ENCODE data around the gene IKZF4. TPM values are rescaled to one million over a fixed set of nuclear protein-coding genes. Genes with fewer than 3 reads are reported as not detected.
A peak's percentile ranks its signal among the peaks of the same experiment; 100 is the strongest.

IKZF4 gene
- 13.6 to 14.9 TPM (median 14.8 TPM) in 3 replicates for total RNA-seq (2021)
- percentile 62 among the genes with signal in this experiment for Bru-seq, nascent RNA
- long read RNA-seq, experiment 1, full-length matches to known transcripts: 6 of 28 reads
- long read RNA-seq, experiment 1, partial matches to known transcripts: 0 of 28 reads
- long read RNA-seq, experiment 1, other reads (novel, unspliced or antisense): 22 of 28 reads
- long read RNA-seq, experiment 2, partial matches to known transcripts: 0 of 12 reads
- long read RNA-seq, experiment 2, other reads (novel, unspliced or antisense): 10 of 12 reads
- long read RNA-seq, experiment 3, partial matches to known transcripts: 0 of 4 reads
- long read RNA-seq, experiment 3, other reads (novel, unspliced or antisense): 4 of 4 reads

- ChIA-PET CTCF (interaction anchor here (0.5 to 4.0 kb wide), 10 partner anchors 9 to 1472 kb away, joined by 3 to 32 read pairs (median 4); partner anchors contain the start of genes RAB5B and SUOX), POLR2A (interaction anchor here (1.3 to 2.3 kb wide), 2 partner anchors 13 to 46 kb away, joined by 5 to 21 read pairs; partner anchors contain the start of gene RAB5B)
- no peaks in the 10 kb centered on the region for H3K27me3 Mint-ChIP-seq (ENCODE audit: low read depth)
- ATAC-seq (peak; percentile 91), DNase-seq (ENCODE audit: low spot score) (peak; percentile 72)
- H3K36me3 Mint-ChIP-seq: peaks cover 11% of the 10 kb centered on the region
- peak within 1 kb of the TSS; percentile 89 for H3K4me3 Mint-ChIP-seq
- H3K27ac Mint-ChIP-seq: peak within 1 kb of the TSS; percentile 95
- TF ChIP-seq HMGA2 (CRISPR knock-in tag; IDR thresholded peaks at IDR 0.05) (no peak), RELA (CRISPR knock-in tag; IDR thresholded peaks at IDR 0.05; ENCODE audit: borderline replicate concordance) (no peak), NFATC4 (CRISPR knock-in tag; IDR thresholded peaks at IDR 0.05) (no peak), PRDM15 (CRISPR knock-in tag; IDR thresholded peaks at IDR 0.05) (no peak), ZNF263 (CRISPR knock-in tag; IDR thresholded peaks at IDR 0.05; ENCODE audit: low read depth) (no peak), CTCF (IDR thresholded peaks at IDR 0.05) (no peak), FOXK1 (CRISPR knock-in tag; IDR thresholded peaks at IDR 0.05) (no peak), TEAD1 (CRISPR knock-in tag; IDR thresholded peaks at IDR 0.05) (no peak), ESRRA (CRISPR knock-in tag; IDR thresholded peaks at IDR 0.05; ENCODE audit: borderline replicate concordance) (no peak), NR2C2 (CRISPR knock-in tag; IDR thresholded peaks at IDR 0.05) (no peak), MLX (CRISPR knock-in tag; IDR thresholded peaks at IDR 0.05) (no peak)
- TF ChIP-seq, protein P1, sequence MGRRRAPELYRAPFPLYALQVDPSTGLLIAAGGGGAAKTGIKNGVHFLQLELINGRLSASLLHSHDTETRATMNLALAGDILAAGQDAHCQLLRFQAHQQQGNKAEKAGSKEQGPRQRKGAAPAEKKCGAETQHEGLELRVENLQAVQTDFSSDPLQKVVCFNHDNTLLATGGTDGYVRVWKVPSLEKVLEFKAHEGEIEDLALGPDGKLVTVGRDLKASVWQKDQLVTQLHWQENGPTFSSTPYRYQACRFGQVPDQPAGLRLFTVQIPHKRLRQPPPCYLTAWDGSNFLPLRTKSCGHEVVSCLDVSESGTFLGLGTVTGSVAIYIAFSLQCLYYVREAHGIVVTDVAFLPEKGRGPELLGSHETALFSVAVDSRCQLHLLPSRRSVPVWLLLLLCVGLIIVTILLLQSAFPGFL (CRISPR knock-in tag; IDR thresholded peaks at IDR 0.05; ENCODE audit: borderline replicate concordance): no peak
- TF ChIP-seq, protein P2, sequence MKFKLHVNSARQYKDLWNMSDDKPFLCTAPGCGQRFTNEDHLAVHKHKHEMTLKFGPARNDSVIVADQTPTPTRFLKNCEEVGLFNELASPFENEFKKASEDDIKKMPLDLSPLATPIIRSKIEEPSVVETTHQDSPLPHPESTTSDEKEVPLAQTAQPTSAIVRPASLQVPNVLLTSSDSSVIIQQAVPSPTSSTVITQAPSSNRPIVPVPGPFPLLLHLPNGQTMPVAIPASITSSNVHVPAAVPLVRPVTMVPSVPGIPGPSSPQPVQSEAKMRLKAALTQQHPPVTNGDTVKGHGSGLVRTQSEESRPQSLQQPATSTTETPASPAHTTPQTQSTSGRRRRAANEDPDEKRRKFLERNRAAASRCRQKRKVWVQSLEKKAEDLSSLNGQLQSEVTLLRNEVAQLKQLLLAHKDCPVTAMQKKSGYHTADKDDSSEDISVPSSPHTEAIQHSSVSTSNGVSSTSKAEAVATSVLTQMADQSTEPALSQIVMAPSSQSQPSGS (CRISPR knock-in tag; IDR thresholded peaks at IDR 0.05; ENCODE audit: borderline replicate concordance, low read depth): no peak
- no peaks in the 10 kb centered on the region for H3K9me3 Mint-ChIP-seq
- H3K4me1 Mint-ChIP-seq: peaks cover 29% of the 10 kb centered on the region
Measured at GRCh38 chr12:56020423-56021184, at the start of gene IKZF4. Gene IKZF4 (plus strand): TSS chr12:56021043. CDS start chr12:56021494, 451 bp downstream.

- H3K27me3 Mint-ChIP-seq (ENCODE audit: low read depth): no peaks in the 10 kb centered on the region
- CTCF ChIA-PET: no interaction called here
- POLR2A ChIA-PET: no interaction called here
- H3K4me3 Mint-ChIP-seq: no peak overlapping the region
- ATAC-seq (no peak), DNase-seq (ENCODE audit: low spot score) (no peak)
- peak overlapping the region; percentile 92 for H3K27ac Mint-ChIP-seq
- H3K4me1 Mint-ChIP-seq: peaks cover 10% of the 10 kb centered on the region
- H3K36me3 Mint-ChIP-seq: peaks cover 31% of the 10 kb centered on the region
- H3K9me3 Mint-ChIP-seq: no peaks in the 10 kb centered on the region
- TF ChIP-seq NR2C2 (CRISPR knock-in tag; IDR thresholded peaks at IDR 0.05): no peak
- TF ChIP-seq, protein P3, sequence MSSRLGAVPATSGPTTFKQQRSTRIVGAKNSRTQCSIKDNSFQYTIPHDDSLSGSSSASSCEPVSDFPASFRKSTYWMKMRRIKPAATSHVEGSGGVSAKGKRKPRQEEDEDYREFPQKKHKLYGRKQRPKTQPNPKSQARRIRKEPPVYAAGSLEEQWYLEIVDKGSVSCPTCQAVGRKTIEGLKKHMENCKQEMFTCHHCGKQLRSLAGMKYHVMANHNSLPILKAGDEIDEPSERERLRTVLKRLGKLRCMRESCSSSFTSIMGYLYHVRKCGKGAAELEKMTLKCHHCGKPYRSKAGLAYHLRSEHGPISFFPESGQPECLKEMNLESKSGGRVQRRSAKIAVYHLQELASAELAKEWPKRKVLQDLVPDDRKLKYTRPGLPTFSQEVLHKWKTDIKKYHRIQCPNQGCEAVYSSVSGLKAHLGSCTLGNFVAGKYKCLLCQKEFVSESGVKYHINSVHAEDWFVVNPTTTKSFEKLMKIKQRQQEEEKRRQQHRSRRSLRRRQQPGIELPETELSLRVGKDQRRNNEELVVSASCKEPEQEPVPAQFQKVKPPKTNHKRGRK (CRISPR knock-in tag; IDR thresholded peaks at IDR 0.05; ENCODE audit: borderline replicate concordance): no peak
- TF ChIP-seq, protein P4, sequence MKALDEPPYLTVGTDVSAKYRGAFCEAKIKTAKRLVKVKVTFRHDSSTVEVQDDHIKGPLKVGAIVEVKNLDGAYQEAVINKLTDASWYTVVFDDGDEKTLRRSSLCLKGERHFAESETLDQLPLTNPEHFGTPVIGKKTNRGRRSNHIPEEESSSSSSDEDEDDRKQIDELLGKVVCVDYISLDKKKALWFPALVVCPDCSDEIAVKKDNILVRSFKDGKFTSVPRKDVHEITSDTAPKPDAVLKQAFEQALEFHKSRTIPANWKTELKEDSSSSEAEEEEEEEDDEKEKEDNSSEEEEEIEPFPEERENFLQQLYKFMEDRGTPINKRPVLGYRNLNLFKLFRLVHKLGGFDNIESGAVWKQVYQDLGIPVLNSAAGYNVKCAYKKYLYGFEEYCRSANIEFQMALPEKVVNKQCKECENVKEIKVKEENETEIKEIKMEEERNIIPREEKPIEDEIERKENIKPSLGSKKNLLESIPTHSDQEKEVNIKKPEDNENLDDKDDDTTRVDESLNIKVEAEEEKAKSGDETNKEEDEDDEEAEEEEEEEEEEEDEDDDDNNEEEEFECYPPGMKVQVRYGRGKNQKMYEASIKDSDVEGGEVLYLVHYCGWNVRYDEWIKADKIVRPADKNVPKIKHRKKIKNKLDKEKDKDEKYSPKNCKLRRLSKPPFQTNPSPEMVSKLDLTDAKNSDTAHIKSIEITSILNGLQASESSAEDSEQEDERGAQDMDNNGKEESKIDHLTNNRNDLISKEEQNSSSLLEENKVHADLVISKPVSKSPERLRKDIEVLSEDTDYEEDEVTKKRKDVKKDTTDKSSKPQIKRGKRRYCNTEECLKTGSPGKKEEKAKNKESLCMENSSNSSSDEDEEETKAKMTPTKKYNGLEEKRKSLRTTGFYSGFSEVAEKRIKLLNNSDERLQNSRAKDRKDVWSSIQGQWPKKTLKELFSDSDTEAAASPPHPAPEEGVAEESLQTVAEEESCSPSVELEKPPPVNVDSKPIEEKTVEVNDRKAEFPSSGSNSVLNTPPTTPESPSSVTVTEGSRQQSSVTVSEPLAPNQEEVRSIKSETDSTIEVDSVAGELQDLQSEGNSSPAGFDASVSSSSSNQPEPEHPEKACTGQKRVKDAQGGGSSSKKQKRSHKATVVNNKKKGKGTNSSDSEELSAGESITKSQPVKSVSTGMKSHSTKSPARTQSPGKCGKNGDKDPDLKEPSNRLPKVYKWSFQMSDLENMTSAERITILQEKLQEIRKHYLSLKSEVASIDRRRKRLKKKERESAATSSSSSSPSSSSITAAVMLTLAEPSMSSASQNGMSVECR (CRISPR knock-in tag; IDR thresholded peaks at IDR 0.05; ENCODE audit: borderline replicate concordance): no peak
Measured at GRCh38 chr12:55972042-55972441, 48.8 kb upstream of the IKZF4 start.

Data from WTC11 (cell line).